ENCODE measurements around the gene HSD17B11.

DNA sequence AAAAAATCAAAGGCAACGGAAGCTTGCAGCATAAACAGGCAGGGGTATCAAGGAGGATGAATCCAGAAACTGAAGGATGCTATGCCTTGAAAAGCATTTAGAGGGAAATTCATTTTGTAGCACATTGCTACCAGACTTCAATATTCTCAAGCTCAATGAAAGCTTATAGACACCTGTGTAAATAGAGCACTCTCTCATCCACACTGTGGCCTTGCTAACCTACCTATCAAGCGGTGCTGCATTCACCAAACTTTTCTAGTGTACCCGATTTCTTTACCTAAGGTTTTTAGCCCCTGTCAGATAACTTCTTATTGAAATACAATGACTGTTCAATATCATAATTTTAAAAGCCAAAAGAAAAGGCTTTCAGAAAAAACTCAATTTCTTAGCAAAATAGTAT lies 48.1 kb downstream of the HSD17B11 start:
- TF ChIP-seq, protein P1, sequence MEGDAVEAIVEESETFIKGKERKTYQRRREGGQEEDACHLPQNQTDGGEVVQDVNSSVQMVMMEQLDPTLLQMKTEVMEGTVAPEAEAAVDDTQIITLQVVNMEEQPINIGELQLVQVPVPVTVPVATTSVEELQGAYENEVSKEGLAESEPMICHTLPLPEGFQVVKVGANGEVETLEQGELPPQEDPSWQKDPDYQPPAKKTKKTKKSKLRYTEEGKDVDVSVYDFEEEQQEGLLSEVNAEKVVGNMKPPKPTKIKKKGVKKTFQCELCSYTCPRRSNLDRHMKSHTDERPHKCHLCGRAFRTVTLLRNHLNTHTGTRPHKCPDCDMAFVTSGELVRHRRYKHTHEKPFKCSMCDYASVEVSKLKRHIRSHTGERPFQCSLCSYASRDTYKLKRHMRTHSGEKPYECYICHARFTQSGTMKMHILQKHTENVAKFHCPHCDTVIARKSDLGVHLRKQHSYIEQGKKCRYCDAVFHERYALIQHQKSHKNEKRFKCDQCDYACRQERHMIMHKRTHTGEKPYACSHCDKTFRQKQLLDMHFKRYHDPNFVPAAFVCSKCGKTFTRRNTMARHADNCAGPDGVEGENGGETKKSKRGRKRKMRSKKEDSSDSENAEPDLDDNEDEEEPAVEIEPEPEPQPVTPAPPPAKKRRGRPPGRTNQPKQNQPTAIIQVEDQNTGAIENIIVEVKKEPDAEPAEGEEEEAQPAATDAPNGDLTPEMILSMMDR (optimal IDR thresholded peaks at IDR 0.05 in 1 of 3, IDR thresholded peaks at IDR 0.05 in 1 of 3, conservative IDR thresholded peaks at IDR 0.05 in 1 of 3; ENCODE audit: extremely low read depth in 1 of 3, insufficient read depth in 2 of 3, low read length in 3 of 3), result no peak
- no peak for TF ChIP-seq EZH2 (IDR thresholded peaks at IDR 0.05; ENCODE audit: low read length)
